Erythroblast (primary cell): Measurements from ENCODE around the gene MMEL1.

Experiments used
- DNase-seq, 2 experiments: peaks; one replicate each; lab custom pipeline; 2025; lab: John Stamatoyannopoulos, UW
- GATA1 ChIP-seq: IDR thresholded peaks from 2 replicates; pipeline ENCODE4 v1.6.1; 2011; ENCODE audit warnings: low read depth, mild to moderate bottlenecking, control low read depth, low read length, moderate library complexity
- POLR2A ChIP-seq: IDR thresholded peaks from 2 replicates; pipeline ENCODE4 v1.6.1; 2011; ENCODE audit warnings: mild to moderate bottlenecking, low read length

MMEL1 gene

GRCh38 chr1:2544875-2545640 is 87.8 kb downstream of the MMEL1 start:
- TF ChIP-seq POLR2A: no peak
- TF ChIP-seq GATA1: no peak
- peak; percentile 38 to 57 for DNase-seq

DNA sequence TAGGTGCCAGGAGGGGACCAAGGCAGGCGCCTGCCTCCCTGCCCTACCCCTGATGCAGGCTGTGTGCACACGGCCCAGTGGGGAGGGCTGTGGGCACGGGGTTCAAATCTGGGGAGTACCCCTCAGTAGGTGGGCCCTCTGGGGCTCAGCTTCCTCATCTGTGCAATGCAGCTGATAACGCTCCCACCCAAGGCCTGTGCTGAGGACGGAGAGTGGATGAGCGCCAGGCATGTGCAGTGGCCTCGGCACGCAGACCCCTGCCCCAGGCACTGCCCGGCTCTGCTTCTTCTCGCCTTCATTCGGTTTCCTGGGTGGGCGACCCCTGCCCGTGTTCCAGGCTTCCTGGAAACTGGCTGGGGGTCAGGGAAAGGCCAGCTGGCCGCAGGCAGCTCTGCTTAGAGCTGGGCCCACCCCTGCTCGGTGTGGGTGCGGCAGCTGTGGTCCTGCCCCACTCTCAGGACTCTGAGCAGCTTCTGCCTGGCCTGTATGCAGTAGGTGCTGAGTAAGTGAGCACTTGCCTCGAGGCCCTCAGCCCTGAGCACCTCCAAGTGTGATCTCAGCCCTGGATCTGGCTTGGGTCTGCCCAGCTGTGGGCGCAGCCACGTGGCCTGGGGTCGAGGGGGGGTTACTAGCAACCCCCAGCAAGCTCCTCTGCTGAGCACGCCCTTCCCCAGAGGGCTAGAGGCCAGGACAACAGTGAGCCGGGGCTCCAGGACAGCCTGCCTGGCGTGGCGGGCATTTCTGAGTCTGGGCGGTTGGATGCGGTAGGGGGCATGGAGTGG is 88.5 kb downstream of the MMEL1 start:
- TF ChIP-seq POLR2A: no peak
- TF ChIP-seq GATA1: no peak

GRCh38 chr1:2543543-2544092 is 89.2 kb downstream of the MMEL1 start:
- peak; percentile 53 to 54 for DNase-seq
- TF ChIP-seq GATA1 (no peak), POLR2A (no peak)

More for the DNA sequence above, 88.5 kb downstream of the MMEL1 start:
- peak; percentile 50 to 64 for DNase-seq

GRCh38 chr1:2542246-2542915 is 90.4 kb downstream of the MMEL1 start:
- DNase-seq: peak in 1 of 2 experiments; percentile 19
- TF ChIP-seq GATA1 (no peak), POLR2A (no peak)

- peak; percentile 52 to 64 for DNase-seq
- TF ChIP-seq POLR2A (no peak), GATA1 (no peak)
Measured at GRCh38 chr1:2541619-2542245, 91.1 kb downstream of the MMEL1 start.

GRCh38 chr1:2540816-2541492 is 91.9 kb downstream of the MMEL1 start:
- DNase-seq: no peak
- no peak for TF ChIP-seq POLR2A
- no peak for TF ChIP-seq GATA1
